ENCODE measurements around the gene REC8.

- no peak for TF ChIP-seq CTCF (IDR thresholded peaks at IDR 0.05)
- no peak for TF ChIP-seq POLR2A (IDR thresholded peaks at IDR 0.05)
Observed at GRCh38 chr14:24177891-24178290, 6.0 kb downstream of the REC8 start.
